22Rv1 (cell line): Measurements from ENCODE around the gene PSMB2.

Source experiments
- ZFX ChIP-seq: fragments of 450-650 bp; IDR thresholded peaks from 2 replicates; pipeline ENCODE4 v1.6.1; 2017; ENCODE audit warnings: antibody characterized with exemption, borderline replicate concordance
- TF ChIP-seq, protein P1 (sequence below): fragments of 450-650 bp; IDR thresholded peaks from 2 replicates; pipeline ENCODE4 v1.5.1; 2017; ENCODE audit warnings: mild to moderate bottlenecking

DNA sequence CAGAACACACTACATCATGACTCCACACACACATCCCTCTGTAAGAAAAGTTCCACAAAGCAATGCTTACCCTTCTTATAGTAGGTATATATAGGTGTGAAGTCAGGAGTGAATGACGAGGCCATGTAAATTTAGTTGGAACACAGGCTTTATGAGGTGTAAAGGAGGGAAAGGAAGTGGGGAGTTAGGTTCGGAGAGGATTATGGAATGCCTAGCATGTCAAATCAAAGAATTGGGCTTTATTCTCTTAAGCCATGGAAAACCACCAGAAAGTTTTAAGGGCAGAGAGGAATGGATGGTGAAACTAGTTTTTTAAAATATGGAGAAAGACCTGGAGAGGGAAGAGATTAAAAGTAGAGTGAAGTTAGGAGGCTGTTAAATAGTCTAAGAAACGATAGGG, 41.9 kb downstream of the PSMB2 start:
- TF ChIP-seq, protein P1, sequence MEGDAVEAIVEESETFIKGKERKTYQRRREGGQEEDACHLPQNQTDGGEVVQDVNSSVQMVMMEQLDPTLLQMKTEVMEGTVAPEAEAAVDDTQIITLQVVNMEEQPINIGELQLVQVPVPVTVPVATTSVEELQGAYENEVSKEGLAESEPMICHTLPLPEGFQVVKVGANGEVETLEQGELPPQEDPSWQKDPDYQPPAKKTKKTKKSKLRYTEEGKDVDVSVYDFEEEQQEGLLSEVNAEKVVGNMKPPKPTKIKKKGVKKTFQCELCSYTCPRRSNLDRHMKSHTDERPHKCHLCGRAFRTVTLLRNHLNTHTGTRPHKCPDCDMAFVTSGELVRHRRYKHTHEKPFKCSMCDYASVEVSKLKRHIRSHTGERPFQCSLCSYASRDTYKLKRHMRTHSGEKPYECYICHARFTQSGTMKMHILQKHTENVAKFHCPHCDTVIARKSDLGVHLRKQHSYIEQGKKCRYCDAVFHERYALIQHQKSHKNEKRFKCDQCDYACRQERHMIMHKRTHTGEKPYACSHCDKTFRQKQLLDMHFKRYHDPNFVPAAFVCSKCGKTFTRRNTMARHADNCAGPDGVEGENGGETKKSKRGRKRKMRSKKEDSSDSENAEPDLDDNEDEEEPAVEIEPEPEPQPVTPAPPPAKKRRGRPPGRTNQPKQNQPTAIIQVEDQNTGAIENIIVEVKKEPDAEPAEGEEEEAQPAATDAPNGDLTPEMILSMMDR = no peak
- TF ChIP-seq ZFX = no peak
